C4-2B (cell line): ENCODE measurements around the gene FABP7.

Source experiments
- ZFX ChIP-seq: fragments of 450-650 bp; IDR thresholded peaks from 2 replicates; pipeline ENCODE4 v1.6.1; 2017
- TF ChIP-seq, protein P1 (sequence below): fragments of 450-650 bp; conservative IDR thresholded peaks from 2 replicates; pipeline ENCODE4 v1.5.1; 2017; ENCODE audit warnings: mild to moderate bottlenecking

DNA sequence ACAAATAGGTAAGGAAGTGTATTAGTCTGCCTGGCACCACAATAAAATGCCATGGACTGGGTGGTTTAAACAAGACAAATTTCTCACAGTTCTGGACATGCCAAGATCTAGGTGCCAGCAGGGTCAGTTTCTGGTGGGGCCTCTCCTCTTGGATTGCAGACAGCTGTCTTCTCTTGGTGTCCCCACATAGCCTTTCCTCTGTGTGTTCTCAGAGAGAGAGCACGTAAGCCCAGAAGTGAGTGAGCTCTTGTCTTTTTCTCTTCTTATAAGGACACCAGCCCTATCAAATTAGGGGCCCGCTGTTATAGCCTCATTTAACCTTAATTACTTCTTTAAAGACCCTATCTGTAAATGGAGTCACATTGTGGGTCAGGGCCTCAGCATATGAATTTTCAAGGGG is 37.8 kb downstream of the FABP7 start:
- TF ChIP-seq, protein P1, sequence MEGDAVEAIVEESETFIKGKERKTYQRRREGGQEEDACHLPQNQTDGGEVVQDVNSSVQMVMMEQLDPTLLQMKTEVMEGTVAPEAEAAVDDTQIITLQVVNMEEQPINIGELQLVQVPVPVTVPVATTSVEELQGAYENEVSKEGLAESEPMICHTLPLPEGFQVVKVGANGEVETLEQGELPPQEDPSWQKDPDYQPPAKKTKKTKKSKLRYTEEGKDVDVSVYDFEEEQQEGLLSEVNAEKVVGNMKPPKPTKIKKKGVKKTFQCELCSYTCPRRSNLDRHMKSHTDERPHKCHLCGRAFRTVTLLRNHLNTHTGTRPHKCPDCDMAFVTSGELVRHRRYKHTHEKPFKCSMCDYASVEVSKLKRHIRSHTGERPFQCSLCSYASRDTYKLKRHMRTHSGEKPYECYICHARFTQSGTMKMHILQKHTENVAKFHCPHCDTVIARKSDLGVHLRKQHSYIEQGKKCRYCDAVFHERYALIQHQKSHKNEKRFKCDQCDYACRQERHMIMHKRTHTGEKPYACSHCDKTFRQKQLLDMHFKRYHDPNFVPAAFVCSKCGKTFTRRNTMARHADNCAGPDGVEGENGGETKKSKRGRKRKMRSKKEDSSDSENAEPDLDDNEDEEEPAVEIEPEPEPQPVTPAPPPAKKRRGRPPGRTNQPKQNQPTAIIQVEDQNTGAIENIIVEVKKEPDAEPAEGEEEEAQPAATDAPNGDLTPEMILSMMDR, result no peak
- no peak for TF ChIP-seq ZFX
